Astrocyte of the cerebellum (primary cell): ENCODE data around the gene GMDS.

Source experiments
- DNase-seq: peaks from one replicate; pipeline ENCODE4 v3.0.0-alpha.2; 2011; ENCODE audit warnings: low read depth
- H3K4me3 ChIP-seq: 2 replicates; pipeline ENCODE4 v1.5.1; 2011; ENCODE audit warnings: mild to moderate bottlenecking, low read depth, low read length, moderate library complexity
- CTCF ChIP-seq: IDR thresholded peaks from 2 replicates; pipeline ENCODE4 v1.5.1; 2012; ENCODE audit warnings: low read length, low read depth, moderate library complexity, mild to moderate bottlenecking; ENCODE audit errors: missing control alignments
- in situ Hi-C: cut with HindIII; loops from 2 replicates; pipeline ENCODE4 v1.10.0; 2017; ENCODE audit warnings: low sequenced_read_pairs

The GMDS gene

GRCh38 chr6:1896897-1897296 lies 348.5 kb downstream of the GMDS start:
- no peak overlapping the region for H3K4me3 ChIP-seq
- in situ Hi-C loops: loop anchor here (5.0 kb wide), 1 partner anchor 35 kb away; no protein-coding TSS in a partner anchor
- no peak for DNase-seq
- no peak for TF ChIP-seq CTCF

GRCh38 chr6:1895721-1896120 lies 349.7 kb downstream of the GMDS start:
- no peak overlapping the region for H3K4me3 ChIP-seq
- no peak for DNase-seq
- in situ Hi-C loops: loop anchor here (5.0 kb wide), 1 partner anchor 33 kb away; no protein-coding TSS in a partner anchor
- no peak for TF ChIP-seq CTCF

- no peak overlapping the region for H3K4me3 ChIP-seq
- in situ Hi-C loops: loop anchor here (5.0 kb wide), 1 partner anchor 33 kb away; no protein-coding TSS in a partner anchor
- no peak for TF ChIP-seq CTCF
- DNase-seq: no peak
Observed at GRCh38 chr6:1894954-1895353, 350.5 kb downstream of the GMDS start.

- in situ Hi-C loops: no loop called here
- peak; percentile 21 for TF ChIP-seq CTCF
- DNase-seq: no peak
- no peak overlapping the region for H3K4me3 ChIP-seq
Observed at GRCh38 chr6:1893470-1894130, 351.8 kb downstream of the GMDS start.

- TF ChIP-seq CTCF: no peak
- no peak overlapping the region for H3K4me3 ChIP-seq
- no peak for DNase-seq
- in situ Hi-C loops: no loop called here
Observed at GRCh38 chr6:1892716-1893115, 352.7 kb downstream of the GMDS start.

GRCh38 chr6:1890987-1891386 lies 354.4 kb downstream of the GMDS start:
- in situ Hi-C loops: no loop called here
- no peak for DNase-seq
- TF ChIP-seq CTCF: no peak
- no peak overlapping the region for H3K4me3 ChIP-seq
